CD4-positive, alpha-beta T cell treated with Interleukin-21 for 1 hour (primary cell): ENCODE measurements around the gene C2orf42.
A peak's percentile ranks its signal among the peaks of the same experiment; 100 is the strongest.
"Not testable (repeated sequence)": the region's sequence is repeated elsewhere in the genome, so short reads cannot be mapped to it uniquely, and the experiment has no call there.

ENCODE experiments used
- DNase-seq: peaks from one replicate; pipeline ENCODE4 v3.0.0-alpha.2; 2020

The C2orf42 gene

GRCh38 chr2:70190418-70191243 is at the start of gene C2orf42:
Gene C2orf42, minus strand, starts transcription at chr2:70191019. Its CDS starts 9,034 bp downstream, at chr2:70181985.
- DNase-seq: peak; percentile 97

DNA sequence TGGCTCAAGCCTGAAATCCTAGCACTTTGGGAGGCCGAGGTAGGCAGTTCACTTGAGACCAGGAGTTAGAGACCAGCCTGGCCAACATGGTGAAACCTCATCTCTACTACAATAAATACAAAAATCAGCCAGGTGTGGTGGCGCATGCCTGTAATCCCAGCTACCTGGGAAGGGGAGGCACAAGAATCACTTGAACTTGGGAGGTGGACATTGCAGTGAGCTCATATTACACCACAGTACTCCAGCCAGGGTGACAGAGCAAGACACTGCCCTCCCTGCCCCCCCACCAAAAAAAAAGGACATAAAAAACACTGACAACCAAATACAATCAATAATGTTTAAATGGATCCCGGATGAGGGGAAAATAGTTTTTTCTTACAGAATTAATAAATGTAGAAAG is 49.8 kb upstream of the C2orf42 start:
- DNase-seq: no peak

GRCh38 chr2:70233926-70234325 is 43.1 kb upstream of the C2orf42 start:
- DNase-seq: no peak

DNA sequence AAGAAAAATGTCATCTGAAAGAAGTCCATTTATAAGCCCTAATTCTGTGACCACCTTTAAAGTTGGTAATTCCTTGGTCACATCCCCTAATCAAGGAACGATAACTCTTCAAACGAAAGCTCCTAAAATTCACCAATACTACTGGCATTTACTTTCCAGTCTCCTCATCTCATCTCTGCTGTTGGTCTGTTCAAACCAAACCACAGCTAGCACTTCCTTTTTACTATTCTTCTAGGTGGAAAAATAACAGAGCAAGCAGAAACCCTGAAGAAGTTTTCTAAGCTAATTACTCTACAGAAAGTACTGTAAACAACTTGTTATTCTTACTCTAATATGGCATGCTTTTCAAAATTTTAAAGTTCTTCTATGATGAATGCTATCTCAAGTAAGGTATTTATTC is 36.0 kb upstream of the C2orf42 start:
- DNase-seq: no peak

GRCh38 chr2:70223305-70223704 is 32.5 kb upstream of the C2orf42 start:
- not testable (repeated sequence) for DNase-seq

DNA sequence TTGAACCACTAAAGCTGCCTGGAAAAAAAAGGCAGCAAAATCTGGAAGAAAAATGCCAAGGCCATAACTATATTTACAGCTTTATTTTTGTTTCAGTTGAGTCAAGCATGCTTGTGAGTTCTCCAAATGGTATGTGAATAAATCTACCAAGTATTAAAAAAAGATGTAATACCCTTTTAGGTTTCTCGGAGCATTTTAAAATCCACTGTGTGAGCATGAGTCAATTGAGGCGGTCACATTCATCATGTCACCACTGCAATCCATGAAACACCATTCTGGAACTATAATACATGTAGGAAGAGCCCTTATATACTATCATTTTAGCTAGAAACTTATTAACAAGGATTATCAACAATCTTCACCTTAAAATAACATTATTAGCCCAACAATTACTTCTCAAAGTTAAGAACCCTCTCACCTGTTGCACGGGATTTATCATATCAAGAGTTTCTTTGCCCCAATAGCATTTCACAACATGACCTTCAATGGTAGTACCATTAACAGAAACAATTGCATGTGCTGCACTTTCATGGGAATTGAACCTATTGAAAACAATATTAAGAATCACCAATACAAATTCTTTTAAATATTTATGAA is 24.2 kb upstream of the C2orf42 start:
- no peak for DNase-seq

GRCh38 chr2:70214365-70214764 is 23.5 kb upstream of the C2orf42 start:
- no peak for DNase-seq

- DNase-seq: no peak
Observed at GRCh38 chr2:70212298-70212932, 21.6 kb upstream of the C2orf42 start.

DNA sequence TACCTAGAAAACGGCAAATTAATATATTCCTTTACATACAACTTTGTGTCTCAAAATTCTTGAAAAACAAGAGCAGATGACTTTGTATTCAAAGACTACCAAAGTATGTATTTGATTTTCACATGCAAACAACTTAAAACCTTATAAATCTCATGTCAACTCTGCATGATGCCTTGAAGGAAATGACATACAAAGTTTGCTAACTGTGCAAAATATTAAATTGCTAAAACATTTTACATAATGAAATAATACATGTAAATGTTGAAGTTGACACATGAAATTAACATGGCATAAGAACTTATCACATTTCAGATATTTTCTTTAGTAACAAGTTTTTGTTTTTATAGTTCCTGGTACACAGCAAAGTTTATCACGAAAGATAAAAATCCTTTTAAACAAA is 20.8 kb upstream of the C2orf42 start:
- no peak for DNase-seq

DNA sequence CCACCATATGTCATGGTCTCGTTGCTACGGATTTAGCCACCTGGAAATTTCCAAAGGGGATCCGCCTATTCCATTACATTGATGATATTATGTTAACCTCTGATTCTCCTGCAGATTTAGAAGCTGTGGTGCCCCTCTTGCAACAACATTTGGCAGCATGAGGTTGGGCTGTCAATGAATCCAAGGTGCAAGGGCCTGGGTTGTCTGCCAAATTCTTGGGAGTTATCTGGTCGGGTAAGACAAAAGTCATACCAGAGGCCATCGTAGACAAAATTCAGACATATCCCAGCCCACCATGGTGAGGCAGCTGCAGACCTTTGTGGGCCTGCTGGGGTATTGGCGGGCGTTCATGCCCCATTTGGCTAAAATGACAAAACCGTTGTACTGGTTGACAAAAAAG is 13.6 kb upstream of the C2orf42 start:
- DNase-seq: no peak

DNA sequence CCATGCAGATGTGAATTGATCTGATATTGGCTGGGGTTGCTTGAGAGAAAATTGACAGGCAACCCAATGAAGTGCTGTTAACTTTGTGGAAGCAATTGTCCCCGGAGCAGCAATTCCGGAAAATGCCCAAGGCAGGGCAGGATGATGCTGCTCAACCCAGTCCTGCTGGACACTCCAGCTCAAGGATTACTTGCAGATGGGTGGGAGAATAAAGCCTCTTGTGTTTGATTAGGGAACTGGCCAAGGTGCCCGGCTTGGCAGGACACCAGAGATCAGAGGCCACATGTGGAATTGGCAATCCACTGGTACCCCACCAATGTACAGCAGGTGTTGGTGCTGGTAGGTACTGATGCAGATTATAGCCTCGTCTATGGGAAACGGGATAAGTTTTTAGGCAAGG is 12.3 kb upstream of the C2orf42 start:
- no peak for DNase-seq

DNA sequence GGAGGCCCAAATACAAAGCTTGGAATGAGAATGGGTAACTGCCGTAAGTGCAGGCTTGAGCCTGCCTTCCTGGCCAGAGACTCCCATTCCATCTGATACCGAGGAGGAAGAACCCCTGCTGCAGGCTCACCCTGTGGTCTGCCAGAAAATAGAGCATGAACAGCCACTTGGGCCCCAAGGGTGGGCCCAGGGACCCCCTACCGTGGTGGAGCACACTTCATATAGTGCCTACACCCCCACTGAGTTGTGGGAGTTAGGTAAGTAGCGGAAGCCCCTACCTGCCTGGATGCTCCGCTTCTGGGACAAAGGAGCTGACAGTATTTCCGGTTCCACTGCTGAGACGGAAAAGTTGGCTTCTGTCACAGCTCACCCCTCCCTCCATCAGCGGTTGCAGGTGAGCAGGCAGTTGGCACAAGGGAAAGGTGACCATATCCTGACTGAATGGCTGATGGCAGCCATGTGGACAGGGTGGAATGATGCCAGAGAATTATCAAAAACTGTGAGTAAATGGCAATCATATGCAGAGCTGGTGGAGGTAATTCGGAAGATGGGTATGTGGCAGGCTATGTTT is 11.5 kb upstream of the C2orf42 start:
- DNase-seq: no peak

DNA sequence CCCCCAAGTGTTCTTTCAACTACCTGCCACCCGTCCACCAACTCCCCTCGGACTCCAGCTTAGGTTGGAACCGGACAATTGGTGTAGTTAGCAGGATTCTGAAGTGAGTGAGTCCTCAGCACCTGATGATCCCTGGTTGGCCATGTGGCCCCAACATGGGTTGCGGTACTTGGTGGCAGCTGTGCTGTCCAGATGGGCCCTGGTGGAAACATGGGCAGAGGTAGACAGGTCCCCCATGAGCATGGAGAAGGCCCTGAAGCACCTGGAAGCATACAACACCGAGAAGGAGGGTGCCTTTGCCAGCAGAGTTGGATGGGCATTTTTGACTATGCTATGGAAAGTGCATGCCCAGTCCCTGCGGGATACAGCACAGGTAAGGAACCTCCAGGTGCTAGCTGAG is 11.0 kb upstream of the C2orf42 start:
- DNase-seq: no peak

GRCh38 chr2:70201225-70201768 is 10.5 kb upstream of the C2orf42 start:
- no peak for DNase-seq

DNA sequence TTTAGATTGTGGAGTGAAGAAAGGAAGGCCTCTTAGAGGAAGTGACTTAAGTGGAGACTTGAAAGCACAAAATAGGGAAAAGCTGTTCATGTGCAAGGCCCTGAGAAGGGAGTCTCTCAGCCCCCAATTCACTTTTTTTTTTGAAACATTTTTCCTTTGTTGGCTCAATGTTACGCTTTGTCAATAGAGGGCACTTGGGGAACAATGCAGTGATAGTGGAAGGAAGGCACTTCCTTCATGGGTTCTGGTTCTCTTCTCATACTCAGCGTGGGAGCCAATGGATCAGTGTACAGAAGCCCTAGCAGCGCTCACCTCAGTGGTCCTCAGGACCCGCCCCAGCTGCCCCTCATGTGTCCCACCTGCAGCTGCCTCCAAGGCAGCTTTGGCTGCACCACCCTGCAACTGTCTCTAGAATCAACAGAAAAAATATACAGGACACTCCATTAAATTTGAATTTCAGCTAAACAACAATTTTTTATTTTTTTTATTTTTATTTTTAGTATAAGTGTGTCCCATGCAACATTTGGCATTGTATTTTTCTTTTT is 8.6 kb upstream of the C2orf42 start:
- DNase-seq: no peak

DNA sequence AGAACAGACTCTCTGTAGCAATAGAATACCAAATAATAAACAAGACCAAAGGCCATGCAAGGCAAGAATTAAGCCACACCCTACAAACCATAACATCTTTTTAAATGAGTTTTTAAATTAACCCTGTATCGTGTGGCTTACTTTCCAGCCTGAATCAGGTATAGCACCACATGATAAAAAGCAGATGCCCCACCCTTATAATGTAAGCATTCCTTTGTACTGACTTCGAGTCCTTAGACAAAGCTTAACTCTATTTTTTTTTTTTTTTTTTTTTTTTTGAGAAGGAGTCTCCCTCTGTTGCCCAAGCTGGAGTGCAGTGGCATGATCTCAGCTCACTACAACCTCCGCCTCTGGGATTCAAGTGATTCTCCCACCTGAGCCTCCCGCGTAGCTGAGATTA is 1.7 kb upstream of the C2orf42 start:
- no peak for DNase-seq

DNA sequence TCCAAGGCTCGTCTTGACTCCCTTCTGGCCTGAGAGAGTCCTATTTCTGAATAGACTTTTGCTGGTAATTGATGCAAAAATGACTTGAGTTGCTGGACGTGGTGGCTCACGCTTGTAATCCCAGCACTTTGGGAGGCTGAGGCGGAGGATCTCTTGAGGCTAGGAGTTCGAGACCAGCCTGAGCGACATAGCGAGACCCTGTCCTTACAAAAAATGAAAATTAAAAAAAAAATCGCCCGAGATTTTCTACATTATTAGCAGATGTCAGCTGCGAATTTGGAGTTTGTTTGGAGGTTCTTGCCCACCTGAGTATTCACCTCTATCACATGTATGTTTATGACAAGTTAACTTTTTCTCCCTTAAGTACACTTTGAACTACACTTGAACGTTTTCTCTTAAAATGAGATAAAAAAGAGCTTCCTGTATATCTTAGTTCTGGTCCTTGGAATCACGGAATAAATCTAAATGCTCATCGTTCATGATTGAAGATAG is 471 bp upstream of the C2orf42 start:
- no peak for DNase-seq

GRCh38 chr2:70188460-70188859 is 2.4 kb downstream of the C2orf42 start:
- no peak for DNase-seq

DNA sequence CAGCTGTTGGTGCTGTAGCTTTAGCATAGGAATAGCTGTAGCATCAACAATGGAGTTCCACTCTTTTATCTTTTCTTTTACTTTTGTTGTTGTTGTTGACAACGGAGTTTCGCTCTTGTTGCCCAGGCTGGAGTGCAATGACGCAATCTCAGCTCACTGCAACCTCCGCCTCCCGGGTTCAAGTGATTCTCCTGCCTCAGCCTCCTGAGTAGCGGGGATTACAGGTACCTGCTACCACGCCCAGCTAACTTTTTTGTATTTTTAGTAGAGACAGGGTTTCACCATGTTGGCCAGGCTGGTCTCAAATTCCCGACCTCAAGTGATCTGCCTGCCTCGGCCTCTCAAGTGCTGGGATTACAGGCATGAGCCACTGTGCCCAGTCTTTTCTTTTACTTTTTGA is 3.6 kb downstream of the C2orf42 start:
- DNase-seq: not testable (repeated sequence)

DNA sequence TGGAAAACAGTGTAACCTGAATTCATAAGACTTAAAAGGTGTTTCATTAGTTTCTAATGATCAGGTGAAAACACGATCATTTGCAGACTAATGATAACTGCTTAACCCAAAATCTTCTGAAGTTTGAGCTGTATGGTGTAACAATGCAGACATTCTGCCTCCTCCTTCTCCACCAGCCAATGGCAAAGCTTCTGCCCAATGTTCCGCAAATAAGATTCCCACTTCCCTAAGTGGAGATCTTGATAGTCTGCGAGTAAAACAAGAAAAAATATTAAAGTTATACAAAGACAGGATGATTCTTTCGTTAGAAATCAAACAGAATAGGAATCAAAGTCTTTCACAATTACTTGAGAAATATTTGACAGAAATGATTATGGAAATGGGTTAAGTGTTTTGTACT is 8.1 kb downstream of the C2orf42 start:
- DNase-seq: no peak

DNA sequence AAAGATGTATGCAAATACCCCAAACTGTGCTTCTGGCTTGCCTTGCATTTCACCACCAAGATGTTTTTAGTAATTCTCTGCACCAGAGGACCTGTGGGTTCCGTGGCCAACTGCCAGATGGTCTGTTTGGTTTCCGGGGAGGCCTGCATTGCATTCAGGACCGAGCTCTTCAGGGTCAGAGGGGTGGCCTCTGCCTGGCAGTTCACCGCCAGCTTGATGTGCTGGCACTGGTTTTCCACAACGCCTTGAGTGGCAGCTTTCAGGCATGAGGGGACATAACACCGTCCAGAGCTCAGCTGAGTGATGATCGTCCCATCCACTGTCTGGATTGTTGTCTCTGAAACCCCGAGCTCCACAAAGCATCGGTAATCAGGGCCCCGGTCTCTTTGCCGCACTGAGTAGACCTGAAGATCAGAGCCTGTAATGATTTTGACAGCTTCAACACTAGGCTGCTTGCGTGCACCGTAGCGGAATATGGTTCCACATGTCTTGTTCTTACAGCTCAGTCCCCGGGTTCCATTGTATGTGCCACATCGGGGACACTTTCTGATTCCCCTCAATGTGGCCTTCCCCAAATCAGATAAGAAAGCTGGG is 9.4 kb downstream of the C2orf42 start:
- DNase-seq: no peak

- DNase-seq: no peak
Observed at GRCh38 chr2:70173520-70173919, 17.3 kb downstream of the C2orf42 start.
